Measurements from ENCODE around the gene MRPL58. TPM values are rescaled to one million over a fixed set of nuclear protein-coding genes. Genes with fewer than 3 reads are reported as not detected.
A peak's percentile ranks its signal among the peaks of the same experiment; 100 is the strongest.
"Not testable (repeated sequence)": the region's sequence is repeated elsewhere in the genome, so short reads cannot be mapped to it uniquely, and the experiment has no call there.

Gene MRPL58
- total and polyA plus RNA-seq, 7 donors = 50.4 to 80.6 (median 64.1) TPM

- H3K27me3 ChIP-seq (ENCODE audit: insufficient read depth in 3 of 3, low read length in 2 of 3) = peaks cover 0 to 48% (median 5%) of the 10 kb centered on the region in 3 donors
- no peaks in the 10 kb centered on the region for H3K36me3 ChIP-seq (ENCODE audit: insufficient read depth in 1 of 2, low read depth in 1 of 2)
- no peak for ATAC-seq
- H3K4me1 ChIP-seq = no peaks in the 10 kb centered on the region
- 50 to 55% (median 54%) methylated on average over 3 of the region's 3 CpGs for WGBS, 3 donors
- H3K27ac ChIP-seq = no peak overlapping the region
- intact Hi-C loops (cut with DNase I) = no loop called here
- TF ChIP-seq, protein P1, sequence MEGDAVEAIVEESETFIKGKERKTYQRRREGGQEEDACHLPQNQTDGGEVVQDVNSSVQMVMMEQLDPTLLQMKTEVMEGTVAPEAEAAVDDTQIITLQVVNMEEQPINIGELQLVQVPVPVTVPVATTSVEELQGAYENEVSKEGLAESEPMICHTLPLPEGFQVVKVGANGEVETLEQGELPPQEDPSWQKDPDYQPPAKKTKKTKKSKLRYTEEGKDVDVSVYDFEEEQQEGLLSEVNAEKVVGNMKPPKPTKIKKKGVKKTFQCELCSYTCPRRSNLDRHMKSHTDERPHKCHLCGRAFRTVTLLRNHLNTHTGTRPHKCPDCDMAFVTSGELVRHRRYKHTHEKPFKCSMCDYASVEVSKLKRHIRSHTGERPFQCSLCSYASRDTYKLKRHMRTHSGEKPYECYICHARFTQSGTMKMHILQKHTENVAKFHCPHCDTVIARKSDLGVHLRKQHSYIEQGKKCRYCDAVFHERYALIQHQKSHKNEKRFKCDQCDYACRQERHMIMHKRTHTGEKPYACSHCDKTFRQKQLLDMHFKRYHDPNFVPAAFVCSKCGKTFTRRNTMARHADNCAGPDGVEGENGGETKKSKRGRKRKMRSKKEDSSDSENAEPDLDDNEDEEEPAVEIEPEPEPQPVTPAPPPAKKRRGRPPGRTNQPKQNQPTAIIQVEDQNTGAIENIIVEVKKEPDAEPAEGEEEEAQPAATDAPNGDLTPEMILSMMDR (IDR thresholded peaks at IDR 0.05) = no peak
- H3K4me3 ChIP-seq = no peak overlapping the region
- no peaks in the 10 kb centered on the region for H3K9me3 ChIP-seq
- DNase-seq = no peak
Observed at GRCh38 chr17:74978240-74978639, 34.2 kb upstream of the MRPL58 start.

- ATAC-seq (no peak), DNase-seq (no peak)
- H3K27me3 ChIP-seq (ENCODE audit: insufficient read depth in 3 of 3, low read length in 2 of 3) = peaks cover 0 to 36% (median 4%) of the 10 kb centered on the region in 3 donors
- H3K27ac ChIP-seq = no peak overlapping the region
- WGBS, 3 donors = 78 to 83% (median 80%) methylated on average over 17 of the region's 17 CpGs
- H3K4me3 ChIP-seq = no peak overlapping the region
- H3K4me1 ChIP-seq = no peaks in the 10 kb centered on the region
- intact Hi-C loops (cut with DNase I) = no loop called here
- TF ChIP-seq, protein P1 (IDR thresholded peaks at IDR 0.05) = no peak
- H3K36me3 ChIP-seq (ENCODE audit: insufficient read depth in 1 of 2, low read depth in 1 of 2) = no peaks in the 10 kb centered on the region
- H3K9me3 ChIP-seq = no peaks in the 10 kb centered on the region
Observed at GRCh38 chr17:74979408-74980146, 32.9 kb upstream of the MRPL58 start.

DNA sequence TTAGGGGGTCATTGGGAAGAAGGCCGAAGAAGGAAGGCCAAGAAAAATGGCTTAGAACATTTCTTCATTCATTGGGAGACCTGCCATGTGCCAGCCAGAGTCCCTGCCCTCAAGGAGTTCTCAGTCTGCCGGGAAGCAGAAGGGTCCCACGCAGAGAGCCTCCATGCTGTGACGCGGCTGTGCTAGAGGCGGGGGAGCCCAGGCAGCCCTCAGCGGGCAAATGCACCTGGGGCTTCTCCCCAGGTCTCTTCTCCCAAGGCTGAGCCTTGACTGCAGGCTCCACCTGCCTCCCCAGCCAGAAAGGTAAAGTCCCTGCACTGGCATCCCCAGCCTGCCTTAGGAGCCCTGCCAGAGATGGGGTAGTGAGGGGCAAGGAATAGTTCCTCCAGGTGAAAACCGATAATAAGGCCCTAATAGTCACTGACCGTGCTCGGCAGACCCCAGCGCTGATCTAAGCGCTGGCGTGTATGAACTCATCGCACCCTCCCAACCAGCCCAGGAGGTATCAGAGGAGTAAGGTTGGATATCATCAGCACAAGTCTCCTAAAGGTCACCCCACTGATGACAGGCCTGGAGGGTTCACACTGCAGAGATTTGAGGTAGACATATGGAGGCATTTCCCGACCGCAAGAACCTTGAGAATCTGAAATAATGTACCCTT lies 31.0 kb upstream of the MRPL58 start:
- Histone ChIP-seq H3K4me1 (no peaks in the 10 kb centered on the region), H3K27ac (peak overlapping the region; percentile 71), H3K9me3 (no peaks in the 10 kb centered on the region), H3K4me3 (peak overlapping the region; percentile 68), H3K27me3 (ENCODE audit: insufficient read depth in 3 of 3, low read length in 2 of 3) (peaks cover 0 to 41% (median 3%) of the 10 kb centered on the region in 3 donors), H3K36me3 (ENCODE audit: insufficient read depth in 1 of 2, low read depth in 1 of 2) (no peaks in the 10 kb centered on the region)
- DNase-seq (no peak), ATAC-seq (peak in 2 of 4 donors; percentile 5)
- TF ChIP-seq, protein P1 (IDR thresholded peaks at IDR 0.05) = no peak
- WGBS, 3 donors = 55 to 63% (median 58%) methylated on average over 16 of the region's 16 CpGs
- intact Hi-C loops (cut with DNase I) = no loop called here

DNA sequence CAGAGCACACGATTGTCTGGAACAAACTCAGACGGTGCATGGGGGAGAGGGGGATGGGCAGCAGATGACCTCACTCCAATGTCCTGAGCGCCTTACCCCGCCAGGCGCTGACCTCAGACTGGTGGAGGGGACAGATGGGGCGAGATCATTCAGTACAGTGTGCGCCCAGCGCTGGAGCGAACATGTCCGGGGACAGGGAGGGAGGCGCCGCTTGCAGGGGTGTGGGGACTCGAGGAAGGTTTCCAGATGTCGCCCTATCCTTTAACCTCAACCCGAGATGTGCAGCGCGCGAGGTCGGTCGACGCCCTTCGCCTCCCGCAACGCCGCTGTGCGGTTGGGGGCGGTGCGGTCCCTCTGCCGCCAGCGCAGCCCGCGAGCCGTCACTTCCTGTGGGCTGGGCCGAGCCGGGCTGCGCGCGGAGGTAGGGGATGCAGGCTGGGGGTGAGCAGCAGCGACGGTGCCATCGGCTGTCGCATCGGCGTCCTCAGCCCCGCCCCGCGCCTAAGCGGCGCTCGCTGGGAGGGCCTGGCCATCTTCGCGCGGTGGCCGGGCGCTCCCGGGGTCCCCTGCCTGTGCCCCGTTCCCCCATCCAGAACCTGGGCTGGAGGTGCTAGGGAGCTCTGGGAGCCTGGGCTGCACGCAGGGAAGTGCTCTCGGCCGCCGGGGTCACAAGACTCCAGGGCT lies 30.3 kb upstream of the MRPL58 start:
- intact Hi-C loops (cut with DNase I) = no loop called here
- H3K27ac ChIP-seq = peak overlapping the region; percentile 71
- H3K36me3 ChIP-seq (ENCODE audit: insufficient read depth in 1 of 2, low read depth in 1 of 2) = no peaks in the 10 kb centered on the region
- peak overlapping the region; percentile 68 for H3K4me3 ChIP-seq
- ATAC-seq (peak; percentile 78 to 85 (median 82)), DNase-seq (peak; percentile 74 to 80)
- peaks cover 0 to 41% (median 3%) of the 10 kb centered on the region in 3 donors for H3K27me3 ChIP-seq (ENCODE audit: insufficient read depth in 3 of 3, low read length in 2 of 3)
- peaks cover 5% of the 10 kb centered on the region for H3K4me1 ChIP-seq
- H3K9me3 ChIP-seq = no peaks in the 10 kb centered on the region
- TF ChIP-seq, protein P1 (IDR thresholded peaks at IDR 0.05) = no peak
- WGBS, 3 donors = 0 to 1% (median 1%) methylated on average over 33 to 61 of the region's 61 CpGs

DNA sequence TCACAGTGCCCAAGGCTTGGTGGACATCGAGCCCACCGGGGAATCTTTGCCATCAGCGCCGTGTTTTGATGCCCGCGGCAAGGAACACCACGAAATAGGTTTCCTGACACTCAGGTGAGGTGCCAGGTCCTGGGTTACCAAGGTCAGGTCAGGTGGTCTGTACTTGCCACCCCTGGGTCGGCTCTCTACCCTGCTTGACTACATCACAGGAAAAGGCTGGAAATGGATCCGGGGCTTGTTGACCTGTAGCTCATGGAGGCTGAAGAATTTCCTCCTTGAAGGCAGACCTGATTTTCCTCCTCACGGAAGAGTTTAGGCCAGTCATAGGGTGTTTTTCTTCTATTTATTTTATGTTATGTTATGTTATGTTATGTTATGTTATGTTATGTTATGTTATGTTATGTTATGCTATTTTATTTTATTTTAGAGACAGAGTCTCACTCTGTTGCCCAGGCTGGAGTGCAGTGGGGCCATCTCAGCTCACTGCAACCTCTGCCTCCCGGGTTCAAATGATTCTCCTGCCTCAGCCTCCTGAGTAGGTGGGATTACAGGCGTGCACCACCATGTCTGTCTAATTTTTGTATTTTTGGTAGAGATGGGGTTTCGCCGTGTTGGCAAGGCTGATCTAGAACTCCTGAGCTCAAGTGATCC lies 29.7 kb upstream of the MRPL58 start:
- H3K4me3 ChIP-seq = peak overlapping the region; percentile 68
- H3K27ac ChIP-seq = peak overlapping the region; percentile 71
- H3K27me3 ChIP-seq (ENCODE audit: insufficient read depth in 3 of 3, low read length in 2 of 3) = peaks cover 0 to 38% (median 3%) of the 10 kb centered on the region in 3 donors
- intact Hi-C loops (cut with DNase I); DNase-seq; H3K4me1 ChIP-seq; ATAC-seq; H3K9me3 ChIP-seq; H3K36me3 ChIP-seq (ENCODE audit: insufficient read depth in 1 of 2, low read depth in 1 of 2): not testable (repeated sequence)
- 40 to 41% (median 40%) methylated on average over 14 of the region's 14 CpGs for WGBS, 3 donors
